ENCODE data around the gene CERK. TPM values are rescaled to one million over a fixed set of nuclear protein-coding genes. Genes with fewer than 3 reads are reported as not detected.

Gene CERK
- total and polyA plus RNA-seq, 4 donors: 7.9 to 24.3 (median 10.2) TPM

GRCh38 chr22:46675938-46676337, 62.1 kb downstream of the CERK start:
- WGBS: 98% methylated on average over 16 of the region's 16 CpGs
- Histone ChIP-seq H3K4me3 (ENCODE audit: low read depth in 1 of 3, low read length in 3 of 3) (no peak overlapping the region), H3K4me1 (ENCODE audit: control insufficient read depth in 4 of 4, insufficient read depth in 4 of 4, low read length in 3 of 4) (peaks cover 0 to 5% (median under 1%) of the 10 kb centered on the region in 4 donors), H3K9ac (ENCODE audit: low read depth in 1 of 2, low read length in 2 of 2) (no peak overlapping the region), H3K27ac (ENCODE audit: low read depth in 1 of 2, low read length in 2 of 2) (no peak overlapping the region), H3K9me3 (ENCODE audit: control insufficient read depth in 4 of 4, low read length in 3 of 4) (no peaks in the 10 kb centered on the region), H3K27me3 (ENCODE audit: control insufficient read depth in 4 of 4, insufficient read depth in 4 of 4, low read length in 3 of 4) (no peaks in the 10 kb centered on the region), H3K36me3 (ENCODE audit: control insufficient read depth in 4 of 4, insufficient read depth in 3 of 4, low read depth in 1 of 4, low read length in 3 of 4) (peaks cover 8 to 46% (median 15%) of the 10 kb centered on the region in 4 donors)
- DNase-seq (ENCODE audit: low spot score): no peak
- TF ChIP-seq NR2F2 (IDR thresholded peaks at IDR 0.05) (no peak), GABPA (IDR thresholded peaks at IDR 0.05 in 1 of 2, conservative IDR thresholded peaks at IDR 0.05 in 1 of 2) (no peak), ATF3 (IDR thresholded peaks at IDR 0.05) (no peak), JUND (IDR thresholded peaks at IDR 0.05) (no peak), RXRA (IDR thresholded peaks at IDR 0.05) (no peak), CTCF (IDR thresholded peaks at IDR 0.05; ENCODE audit: low read depth, low read length, missing input control) (no peak), ZBTB33 (IDR thresholded peaks at IDR 0.05) (no peak), RAD21 (IDR thresholded peaks at IDR 0.05) (no peak), FOXA1 (IDR thresholded peaks at IDR 0.05) (no peak), TAF1 (conservative IDR thresholded peaks at IDR 0.05) (no peak), HNF4A (conservative IDR thresholded peaks at IDR 0.05) (no peak)

GRCh38 chr22:46675479-46675878, 62.6 kb downstream of the CERK start:
- no peak overlapping the region for H3K4me3 ChIP-seq (ENCODE audit: low read depth in 1 of 3, low read length in 3 of 3)
- H3K9ac ChIP-seq (ENCODE audit: low read depth in 1 of 2, low read length in 2 of 2): no peak overlapping the region
- peaks cover 0 to 5% (median under 1%) of the 10 kb centered on the region in 4 donors for H3K4me1 ChIP-seq (ENCODE audit: control insufficient read depth in 4 of 4, insufficient read depth in 4 of 4, low read length in 3 of 4)
- WGBS: 97% methylated on average over 13 of the region's 13 CpGs
- H3K9me3 ChIP-seq (ENCODE audit: control insufficient read depth in 4 of 4, low read length in 3 of 4): no peaks in the 10 kb centered on the region
- H3K27me3 ChIP-seq (ENCODE audit: control insufficient read depth in 4 of 4, insufficient read depth in 4 of 4, low read length in 3 of 4): no peaks in the 10 kb centered on the region
- no peak for DNase-seq (ENCODE audit: low spot score)
- TF ChIP-seq HNF4A (conservative IDR thresholded peaks at IDR 0.05): no peak
- TF ChIP-seq SP1 (IDR thresholded peaks at IDR 0.05): no peak
- no peak for TF ChIP-seq FOXA2 (IDR thresholded peaks at IDR 0.05)
- TF ChIP-seq EGR1 (IDR thresholded peaks at IDR 0.05; ENCODE audit: low read depth in 2 of 2): no peak
- peaks cover 11 to 46% (median 16%) of the 10 kb centered on the region in 4 donors for H3K36me3 ChIP-seq (ENCODE audit: control insufficient read depth in 4 of 4, insufficient read depth in 3 of 4, low read depth in 1 of 4, low read length in 3 of 4)
- no peak overlapping the region for H3K27ac ChIP-seq (ENCODE audit: low read depth in 1 of 2, low read length in 2 of 2)

- TF ChIP-seq NR2F2 (IDR thresholded peaks at IDR 0.05): no peak
- TF ChIP-seq CTCF (IDR thresholded peaks at IDR 0.05; ENCODE audit: low read depth, low read length, missing input control): no peak
- no peak for TF ChIP-seq MAX (IDR thresholded peaks at IDR 0.05)
- TF ChIP-seq YY1 (IDR thresholded peaks at IDR 0.05): no peak
- Histone ChIP-seq H3K9me3 (ENCODE audit: control insufficient read depth in 4 of 4, low read length in 3 of 4) (no peaks in the 10 kb centered on the region), H3K4me1 (ENCODE audit: control insufficient read depth in 4 of 4, insufficient read depth in 4 of 4, low read length in 3 of 4) (peaks cover 0 to 5% (median under 1%) of the 10 kb centered on the region in 4 donors), H3K9ac (ENCODE audit: low read depth in 1 of 2, low read length in 2 of 2) (no peak overlapping the region), H3K36me3 (ENCODE audit: control insufficient read depth in 4 of 4, insufficient read depth in 3 of 4, low read depth in 1 of 4, low read length in 3 of 4) (peaks cover 13 to 52% (median 19%) of the 10 kb centered on the region in 4 donors), H3K27me3 (ENCODE audit: control insufficient read depth in 4 of 4, insufficient read depth in 4 of 4, low read length in 3 of 4) (no peaks in the 10 kb centered on the region), H3K27ac (ENCODE audit: low read depth in 1 of 2, low read length in 2 of 2) (no peak overlapping the region), H3K4me3 (ENCODE audit: low read depth in 1 of 3, low read length in 3 of 3) (no peak overlapping the region)
- 93% methylated on average over 11 of the region's 11 CpGs for WGBS
- no peak for DNase-seq (ENCODE audit: low spot score)
These were observed 63.1 kb downstream of the CERK start for GRCh38 chr22:46674906-46675305.
